T-helper 17 cell (primary cell): Measurements from ENCODE around the gene TRAPPC2L. TPM values are rescaled to one million over a fixed set of nuclear protein-coding genes. Genes with fewer than 3 reads are reported as not detected.
"Not testable (repeated sequence)": the region's sequence is repeated elsewhere in the genome, so short reads cannot be mapped to it uniquely, and the experiment has no call there.

Experiments
- ATAC-seq: fragments of 150-1000 bp; cut with Tn5 transposase; 2 replicates; pipeline ENCODE4 v1.10.0; 2021; ENCODE audit warnings: mild to moderate bottlenecking, moderate library complexity
- DNase-seq, 3 donors: peaks; one replicate each; pipeline versions ENCODE4 v3.0.0 to v3.0.0-alpha.2; 2020 to 2021
- H3K9me3 ChIP-seq: one replicate; pipeline ENCODE4 v1.7.0; 2013; ENCODE audit warnings: low read length, mild to moderate bottlenecking; ENCODE audit not compliant: control insufficient read depth, poor library complexity, severe bottlenecking
- H3K27ac Mint-ChIP-seq: one replicate; pipeline ENCODE4 v1.8.0; 2022; ENCODE audit warnings: mild to moderate bottlenecking, moderate library complexity, mixed read lengths
- H3K27me3 Mint-ChIP-seq: one replicate; pipeline ENCODE4 v1.8.0; 2022; ENCODE audit warnings: mixed read lengths
- H3K36me3 Mint-ChIP-seq: one replicate; pipeline ENCODE4 v1.8.0; 2022; ENCODE audit warnings: low read depth, mixed read lengths
- H3K4me1 Mint-ChIP-seq: one replicate; pipeline ENCODE4 v1.8.0; 2022; ENCODE audit warnings: mild to moderate bottlenecking, mixed read lengths
- H3K4me3 Mint-ChIP-seq: one replicate; pipeline ENCODE4 v1.8.0; 2022; ENCODE audit warnings: mild to moderate bottlenecking, moderate library complexity, mixed read lengths
- total RNA-seq, 4 donors: library from RNA in 2 of 4; stranded (reverse) in 2 of 4; gene quantifications; one replicate each; pipeline ENCODE4 v1.2.3 and lab custom pipeline; 2022 to 2026

The TRAPPC2L gene
- total RNA-seq, 2 donors from 2014 or later = 33.5 to 43.0 TPM

DNA sequence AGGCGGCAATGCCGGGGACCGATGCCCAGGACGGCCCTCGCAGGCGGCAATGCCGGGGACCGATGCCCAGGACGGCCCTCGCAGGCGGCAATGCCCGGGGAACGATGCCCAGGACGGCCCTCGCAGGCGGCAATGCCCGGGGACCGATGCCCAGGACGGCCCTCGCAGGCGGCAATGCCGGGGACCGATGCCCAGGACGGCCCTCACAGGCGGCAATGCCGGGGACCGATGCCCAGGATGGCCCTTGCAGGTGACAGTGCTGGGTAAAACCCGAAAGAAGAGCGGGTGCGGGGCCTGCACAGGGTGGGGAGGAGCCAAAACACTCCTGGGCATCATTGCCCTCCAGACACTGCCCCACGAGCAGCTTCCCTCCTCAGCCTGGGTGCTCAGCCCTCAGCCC, 33.3 kb upstream of the TRAPPC2L start:
- not testable (repeated sequence) for H3K36me3 Mint-ChIP-seq, H3K4me3 Mint-ChIP-seq, ATAC-seq, H3K9me3 ChIP-seq, H3K27me3 Mint-ChIP-seq, H3K4me1 Mint-ChIP-seq, H3K27ac Mint-ChIP-seq, DNase-seq

DNA sequence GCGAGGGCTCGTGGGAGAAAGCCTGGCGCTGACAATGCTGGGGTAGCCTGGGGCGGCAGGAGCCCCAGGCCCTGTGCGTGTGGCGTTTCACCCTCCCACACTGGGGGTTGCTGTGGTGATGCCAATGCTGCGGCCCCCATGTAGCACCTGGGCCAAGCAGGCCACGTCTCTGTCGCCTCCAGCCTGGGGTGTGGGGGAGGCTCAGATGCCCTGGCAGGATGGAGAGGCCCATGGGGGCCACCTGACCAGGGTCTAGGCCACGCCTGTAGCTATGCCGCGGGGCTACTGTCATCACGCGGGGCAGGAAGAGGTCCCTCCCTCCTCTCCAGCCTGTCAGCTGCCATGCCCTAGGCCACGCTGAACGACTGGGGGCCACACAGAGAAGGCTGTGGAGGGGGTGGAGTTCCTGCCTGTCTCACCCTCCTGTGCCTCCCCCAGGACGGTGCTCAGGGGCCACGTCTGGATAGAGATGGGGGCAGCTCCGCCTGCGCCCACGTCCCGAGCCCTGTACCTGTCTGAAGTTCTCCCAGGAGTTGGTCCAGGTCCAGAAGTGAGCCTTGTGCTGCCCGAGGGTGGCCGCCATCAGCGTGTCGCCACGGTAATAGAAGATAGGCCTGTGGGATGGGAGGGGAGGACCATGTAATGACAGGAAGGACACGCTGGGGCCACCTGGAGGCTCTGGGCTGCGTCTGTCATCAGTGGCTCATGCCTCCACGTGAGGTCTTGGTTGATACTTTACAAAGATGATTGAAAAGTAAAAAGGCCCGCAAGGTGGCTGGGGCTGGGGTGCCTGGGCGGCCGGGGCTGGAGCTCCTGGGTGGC, 32.5 kb upstream of the TRAPPC2L start:
- H3K9me3 ChIP-seq = no peaks in the 10 kb centered on the region
- no peak for ATAC-seq
- Mint-ChIP-seq H3K4me3 (no peak overlapping the region), H3K4me1 (no peaks in the 10 kb centered on the region), H3K27me3 (no peaks in the 10 kb centered on the region), H3K27ac (no peak overlapping the region), H3K36me3 (no peaks in the 10 kb centered on the region)
- DNase-seq = no peak

DNA sequence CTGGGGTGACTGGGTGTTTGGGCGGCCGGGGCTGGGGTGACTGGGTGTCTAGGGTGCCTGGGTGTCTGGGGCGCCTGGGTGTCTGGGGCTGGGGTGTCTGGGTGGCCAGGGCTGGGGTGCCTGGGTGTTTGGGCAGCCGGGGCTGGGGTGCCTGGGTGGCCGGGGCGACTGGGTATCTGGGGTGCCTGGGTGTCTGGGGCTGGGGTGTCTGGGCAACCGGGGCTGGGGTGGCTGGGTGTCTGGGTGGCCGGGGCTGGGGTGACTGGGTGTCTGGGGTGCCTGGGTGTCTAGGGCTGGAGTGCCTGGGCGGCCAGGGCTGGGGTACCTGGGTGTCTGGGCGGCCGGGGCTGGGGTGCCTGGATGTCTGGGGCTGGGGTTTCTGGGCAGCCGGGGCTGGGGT, 31.8 kb upstream of the TRAPPC2L start:
- H3K27me3 Mint-ChIP-seq = no peaks in the 10 kb centered on the region

GRCh38 chr16:88826070-88826840, 30.7 kb upstream of the TRAPPC2L start:
- Mint-ChIP-seq H3K36me3 (no peaks in the 10 kb centered on the region), H3K4me1 (no peaks in the 10 kb centered on the region), H3K27me3 (no peaks in the 10 kb centered on the region), H3K4me3 (no peak overlapping the region), H3K27ac (no peak overlapping the region)
- no peaks in the 10 kb centered on the region for H3K9me3 ChIP-seq
- no peak for ATAC-seq
- DNase-seq = no peak

More for the DNA sequence above, 31.8 kb upstream of the TRAPPC2L start:
- no peaks in the 10 kb centered on the region for H3K9me3 ChIP-seq
- no peak for DNase-seq
- no peak overlapping the region for H3K4me3 Mint-ChIP-seq
- no peak overlapping the region for H3K27ac Mint-ChIP-seq
- no peaks in the 10 kb centered on the region for H3K4me1 Mint-ChIP-seq
- H3K36me3 Mint-ChIP-seq = no peaks in the 10 kb centered on the region
- ATAC-seq = no peak

DNA sequence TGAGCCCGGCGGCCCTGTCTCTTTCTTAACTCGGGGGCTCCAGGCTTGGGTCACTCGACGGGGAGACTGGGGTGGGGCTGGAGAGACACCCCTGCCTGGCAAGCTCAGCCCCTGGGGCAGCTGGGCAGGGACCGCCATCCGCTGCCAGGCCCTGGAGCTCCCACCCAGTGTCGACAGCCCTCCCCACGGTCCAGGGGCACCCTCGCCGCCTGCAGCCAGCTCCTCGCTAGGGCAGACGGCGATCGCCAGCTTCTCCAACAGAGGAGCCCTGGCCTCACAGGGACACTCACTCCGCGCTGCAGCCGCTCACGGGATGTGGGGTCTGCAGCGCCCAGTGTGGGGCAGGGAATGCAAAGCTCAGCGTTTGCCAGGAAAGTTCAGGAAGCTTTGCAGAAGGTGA, 29.2 kb upstream of the TRAPPC2L start:
- ATAC-seq (no peak), DNase-seq (no peak)
- Mint-ChIP-seq H3K36me3 (no peaks in the 10 kb centered on the region), H3K27me3 (no peaks in the 10 kb centered on the region), H3K4me3 (no peak overlapping the region), H3K27ac (no peak overlapping the region), H3K4me1 (no peaks in the 10 kb centered on the region)
- no peaks in the 10 kb centered on the region for H3K9me3 ChIP-seq

DNA sequence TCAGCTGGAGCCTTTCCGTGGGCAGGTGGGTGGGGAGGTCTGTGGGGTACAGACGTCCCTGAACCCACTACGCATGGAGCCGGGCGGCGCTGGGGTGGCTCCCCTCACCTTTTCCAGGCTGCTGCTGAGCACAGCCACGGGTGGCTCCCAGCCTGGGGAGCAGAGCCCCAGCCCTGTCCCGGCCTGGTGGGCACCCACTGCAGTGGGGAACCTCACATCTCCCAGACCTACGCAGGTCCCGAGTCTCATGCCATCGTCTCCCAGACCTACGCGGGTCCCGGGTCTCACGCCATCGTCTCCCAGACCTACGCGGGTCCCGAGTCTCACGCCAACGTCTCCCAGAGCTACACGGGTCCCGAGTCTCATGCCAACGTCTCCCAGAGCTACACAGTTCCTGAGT, 28.2 kb upstream of the TRAPPC2L start:
- Mint-ChIP-seq H3K4me1 (no peaks in the 10 kb centered on the region), H3K4me3 (no peak overlapping the region), H3K27me3 (no peaks in the 10 kb centered on the region), H3K27ac (no peak overlapping the region), H3K36me3 (no peaks in the 10 kb centered on the region)
- ATAC-seq (no peak), DNase-seq (no peak)
- no peaks in the 10 kb centered on the region for H3K9me3 ChIP-seq

- Mint-ChIP-seq H3K27ac (no peak overlapping the region), H3K4me1 (no peaks in the 10 kb centered on the region)
Observed at GRCh38 chr16:88830258-88830657, 26.7 kb upstream of the TRAPPC2L start.

DNA sequence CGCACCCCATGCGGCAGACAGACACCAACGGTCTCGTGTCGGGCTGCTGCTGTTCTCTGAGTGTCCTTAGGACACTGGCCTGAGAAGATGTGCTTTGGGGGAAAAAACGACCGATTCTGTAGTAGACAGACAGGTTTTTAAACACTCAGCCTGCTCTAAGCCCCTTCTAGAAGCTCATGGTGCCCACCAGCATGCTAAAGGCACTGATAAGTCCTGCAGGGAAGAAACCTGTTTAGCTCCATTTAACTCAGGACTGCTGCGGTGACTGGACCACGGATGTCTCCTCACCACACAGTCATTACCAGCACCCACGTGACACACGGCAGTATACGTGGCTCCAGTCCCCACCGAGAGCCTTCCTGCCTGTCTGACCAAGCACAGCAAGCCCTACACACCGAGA, 26.1 kb upstream of the TRAPPC2L start:
- no peaks in the 10 kb centered on the region for H3K27me3 Mint-ChIP-seq
- no peak overlapping the region for H3K4me3 Mint-ChIP-seq
- no peak for ATAC-seq

More at GRCh38 chr16:88830258-88830657, 26.7 kb upstream of the TRAPPC2L start:
- DNase-seq (no peak), ATAC-seq (no peak)
- H3K36me3 Mint-ChIP-seq = no peaks in the 10 kb centered on the region
- no peaks in the 10 kb centered on the region for H3K27me3 Mint-ChIP-seq
- no peaks in the 10 kb centered on the region for H3K9me3 ChIP-seq
- H3K4me3 Mint-ChIP-seq = no peak overlapping the region

GRCh38 chr16:88831838-88832237, 25.1 kb upstream of the TRAPPC2L start:
- no peak overlapping the region for H3K4me3 Mint-ChIP-seq
- ATAC-seq = no peak
- no peaks in the 10 kb centered on the region for H3K4me1 Mint-ChIP-seq
- H3K9me3 ChIP-seq = no peaks in the 10 kb centered on the region
- H3K36me3 Mint-ChIP-seq = no peaks in the 10 kb centered on the region
- no peak for DNase-seq
- H3K27me3 Mint-ChIP-seq = no peaks in the 10 kb centered on the region
- H3K27ac Mint-ChIP-seq = no peak overlapping the region

More for the DNA sequence above, 26.1 kb upstream of the TRAPPC2L start:
- no peak for DNase-seq
- H3K36me3 Mint-ChIP-seq = no peaks in the 10 kb centered on the region
- no peaks in the 10 kb centered on the region for H3K9me3 ChIP-seq
- no peaks in the 10 kb centered on the region for H3K4me1 Mint-ChIP-seq
- H3K27ac Mint-ChIP-seq = no peak overlapping the region

GRCh38 chr16:88833086-88833485, 23.8 kb upstream of the TRAPPC2L start:
- no peaks in the 10 kb centered on the region for H3K9me3 ChIP-seq
- Mint-ChIP-seq H3K4me3 (no peak overlapping the region), H3K27me3 (no peaks in the 10 kb centered on the region), H3K27ac (no peak overlapping the region), H3K36me3 (no peaks in the 10 kb centered on the region), H3K4me1 (no peaks in the 10 kb centered on the region)
- no peak for DNase-seq
- no peak for ATAC-seq

- Mint-ChIP-seq H3K27me3 (no peaks in the 10 kb centered on the region), H3K4me3 (no peak overlapping the region), H3K27ac (no peak overlapping the region), H3K4me1 (no peaks in the 10 kb centered on the region), H3K36me3 (no peaks in the 10 kb centered on the region)
- no peak for ATAC-seq
- no peak for DNase-seq
- no peaks in the 10 kb centered on the region for H3K9me3 ChIP-seq
Observed at GRCh38 chr16:88834670-88835069, 22.3 kb upstream of the TRAPPC2L start.

DNA sequence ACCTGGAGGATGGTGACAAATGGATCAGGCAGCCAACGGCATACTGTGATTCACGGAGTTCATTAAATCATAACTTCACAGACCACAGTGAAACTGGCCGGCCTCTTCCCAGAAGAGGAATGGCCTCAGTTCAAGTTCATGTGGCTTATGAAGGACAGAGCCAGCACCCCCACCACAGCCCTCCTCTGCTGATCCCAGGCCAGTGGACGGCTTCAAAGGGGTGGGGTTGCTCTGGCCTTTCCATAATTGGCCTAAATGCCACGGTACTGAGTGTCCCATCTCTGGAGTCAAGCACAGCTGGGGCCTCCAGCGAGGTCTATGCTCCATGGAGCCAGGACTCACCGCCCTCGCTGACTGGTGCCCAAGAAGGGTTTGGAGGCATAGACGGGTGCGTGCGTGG, 21.5 kb upstream of the TRAPPC2L start:
- no peak for ATAC-seq

GRCh38 chr16:88835818-88836217, 21.1 kb upstream of the TRAPPC2L start:
- ATAC-seq (no peak), DNase-seq (no peak)
- no peak overlapping the region for H3K4me3 Mint-ChIP-seq
- no peak overlapping the region for H3K27ac Mint-ChIP-seq
- no peaks in the 10 kb centered on the region for H3K4me1 Mint-ChIP-seq
- no peaks in the 10 kb centered on the region for H3K36me3 Mint-ChIP-seq
- H3K9me3 ChIP-seq = no peaks in the 10 kb centered on the region
- H3K27me3 Mint-ChIP-seq = no peaks in the 10 kb centered on the region

More for the DNA sequence above, 21.5 kb upstream of the TRAPPC2L start:
- Mint-ChIP-seq H3K4me3 (no peak overlapping the region), H3K36me3 (no peaks in the 10 kb centered on the region), H3K4me1 (no peaks in the 10 kb centered on the region), H3K27ac (no peak overlapping the region), H3K27me3 (no peaks in the 10 kb centered on the region)
- no peak for DNase-seq
- no peaks in the 10 kb centered on the region for H3K9me3 ChIP-seq
